GM18858 (cell line): Measurements from ENCODE around the gene E2F2.

Experiments used
- ATAC-seq: cut with Tn5 transposase; IDR thresholded peaks from one replicate; pipeline ENCODE4 v1.9.1; 2021; ENCODE audit not compliant: unreplicated experiment

The E2F2 gene

DNA sequence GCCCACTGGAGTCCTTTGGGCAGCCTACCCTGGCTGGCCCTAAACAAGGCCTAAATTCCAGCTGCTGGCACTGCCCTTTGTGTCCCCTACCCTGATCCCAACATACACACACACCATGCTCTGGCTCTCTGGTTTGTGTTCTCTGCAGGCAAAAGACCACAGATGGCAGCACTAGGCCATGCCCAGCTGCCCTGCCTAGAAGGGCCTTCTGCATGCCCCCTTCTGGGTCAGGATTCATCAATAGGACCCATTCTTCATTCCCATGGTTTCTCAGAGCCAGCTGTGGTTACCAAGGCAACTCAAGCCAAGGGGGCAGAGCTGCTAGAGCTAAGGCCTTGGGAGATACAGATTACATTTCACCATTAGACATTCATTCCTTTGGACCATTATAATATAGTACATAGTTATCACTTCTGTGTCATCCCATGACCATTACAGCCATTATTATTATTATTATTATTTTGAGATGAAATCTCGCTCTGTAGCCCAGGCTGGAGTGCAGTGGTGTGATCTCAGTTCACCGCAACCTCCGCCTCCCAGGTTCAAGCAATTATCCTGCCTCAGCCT, 64.5 kb downstream of the E2F2 start:
- no peak for ATAC-seq

DNA sequence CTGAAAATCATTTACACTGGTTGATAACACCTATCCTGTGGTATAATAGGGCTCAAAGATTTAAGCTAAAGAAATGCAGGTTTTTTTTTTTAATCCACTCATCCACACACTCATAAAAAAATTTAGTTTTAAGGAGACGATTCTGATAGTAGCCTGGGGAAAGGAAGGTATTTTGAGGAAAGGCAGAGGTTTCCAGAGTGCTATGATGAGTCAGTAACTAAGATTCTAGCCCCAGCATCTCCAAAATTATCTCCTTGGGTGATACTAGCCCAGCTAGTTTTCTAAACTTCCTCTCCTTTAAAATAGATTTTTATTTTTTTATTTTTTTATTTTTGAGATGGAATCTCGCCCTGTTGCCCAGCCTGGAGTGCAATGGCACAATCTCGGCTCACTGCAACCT, 67.7 kb downstream of the E2F2 start:
- no peak for ATAC-seq

DNA sequence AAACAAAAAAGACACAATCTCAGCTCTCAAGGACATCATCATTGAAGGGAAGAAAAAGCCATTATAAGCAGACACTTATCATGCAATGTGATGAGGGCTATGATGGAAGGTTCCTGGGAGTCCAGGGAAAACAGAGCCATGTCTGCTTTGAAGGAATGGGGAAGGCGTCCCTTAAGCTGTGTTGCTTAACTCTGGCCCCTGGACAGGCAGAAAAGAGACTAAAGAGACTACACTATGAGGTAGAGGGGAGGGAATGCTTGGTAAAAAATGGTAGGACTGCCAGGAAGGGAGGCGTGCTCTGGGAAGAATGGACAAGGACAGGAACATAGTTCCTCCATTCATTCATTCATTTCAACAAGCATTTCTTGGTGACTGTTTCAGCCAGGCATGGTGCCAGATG, 68.3 kb downstream of the E2F2 start:
- ATAC-seq: no peak

DNA sequence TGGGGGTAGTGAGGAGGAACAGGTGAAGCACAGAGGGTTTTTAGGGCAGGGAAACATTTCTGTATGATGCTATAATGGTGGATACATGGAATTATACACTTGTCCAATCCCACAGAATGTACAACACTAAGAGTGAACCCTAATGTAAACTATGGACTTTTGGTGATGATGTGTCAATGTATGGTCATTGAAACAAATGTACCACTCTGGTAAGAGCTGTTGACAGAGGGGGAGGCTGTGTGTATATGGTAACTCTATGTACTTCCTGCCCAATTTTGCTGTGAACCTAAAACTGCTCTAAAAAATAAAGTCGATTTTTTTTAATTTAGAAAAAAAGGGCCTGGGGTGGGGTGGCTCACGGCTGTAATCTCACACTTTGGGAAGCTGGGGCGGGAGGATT, 70.0 kb downstream of the E2F2 start:
- ATAC-seq: no peak

DNA sequence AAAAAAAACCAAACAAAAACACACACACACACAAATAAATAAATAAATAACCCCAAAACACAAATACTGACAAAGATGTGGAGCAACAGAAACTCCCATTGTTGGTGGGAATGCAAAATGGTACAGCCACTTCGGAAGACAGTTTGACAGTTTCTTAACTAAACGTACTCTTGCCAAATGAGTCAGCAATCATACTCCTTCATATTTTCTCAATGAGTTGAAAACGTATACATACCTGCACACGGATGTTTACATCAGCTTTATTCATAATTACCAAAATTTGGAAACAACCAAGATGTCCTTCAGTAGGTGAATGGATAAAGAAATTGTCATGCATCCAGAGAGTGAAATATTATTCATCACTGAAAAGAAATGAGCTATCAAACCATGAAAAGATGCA, 70.5 kb downstream of the E2F2 start:
- ATAC-seq: no peak

DNA sequence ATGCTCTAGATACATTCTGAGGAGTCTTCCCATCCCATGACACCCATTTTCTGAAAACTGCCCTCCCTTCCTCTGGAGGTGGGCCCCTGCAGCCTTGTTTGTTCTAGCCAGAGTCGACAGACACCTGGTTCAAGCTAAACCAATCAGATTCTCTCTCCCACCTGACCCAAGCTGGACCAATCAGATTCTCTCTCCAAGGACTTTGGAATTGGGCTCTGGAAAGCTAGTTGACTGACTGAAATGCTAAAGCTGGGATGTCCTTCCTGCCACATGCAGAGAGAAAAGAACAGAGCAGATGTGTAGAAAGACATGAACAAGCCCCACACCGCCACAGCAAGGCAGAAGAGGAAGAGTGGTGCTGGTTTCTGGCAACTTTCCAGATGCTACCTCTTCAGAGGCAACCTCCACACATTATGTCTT, 71.7 kb downstream of the E2F2 start:
- no peak for ATAC-seq
